ENCODE measurements around the gene PDE3A. TPM values are rescaled to one million over a fixed set of nuclear protein-coding genes. Genes with fewer than 3 reads are reported as not detected.

The PDE3A gene
- total RNA-seq, 4 donors from 2014 or later: 51.3 to 150 (median 114) TPM

DNA sequence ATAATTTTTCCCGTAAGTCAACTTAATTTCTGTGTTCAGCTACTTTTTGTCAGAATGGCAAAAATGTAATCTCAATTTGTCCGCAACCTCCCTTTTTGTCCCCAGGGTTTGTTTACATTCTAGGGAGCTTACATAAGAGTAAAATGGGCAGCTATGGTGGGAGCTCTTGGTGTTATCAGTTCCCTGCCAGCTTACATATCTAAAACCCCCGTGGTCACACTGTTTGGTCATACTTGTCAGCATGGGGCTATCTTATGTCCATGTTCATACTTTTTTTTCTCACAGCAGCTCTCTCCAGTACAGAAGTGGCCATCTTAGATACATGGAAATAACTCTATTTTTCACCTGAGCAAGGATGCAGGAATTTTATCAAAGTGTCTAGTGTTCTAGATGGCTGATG is 343.5 kb downstream of the PDE3A start:
- in situ Hi-C loops (cut with MboI; ENCODE audit: low pct_ligation_motif_present in 1 of 4, low pct_unique_long_range_greater_than_20kb in 1 of 4, low sequenced_read_pairs in 3 of 4): no loop called here
- WGBS, 2 donors (ENCODE audit: low coverage in 1 of 2): 67 to 83% methylated on average over 3 of the region's 3 CpGs

DNA sequence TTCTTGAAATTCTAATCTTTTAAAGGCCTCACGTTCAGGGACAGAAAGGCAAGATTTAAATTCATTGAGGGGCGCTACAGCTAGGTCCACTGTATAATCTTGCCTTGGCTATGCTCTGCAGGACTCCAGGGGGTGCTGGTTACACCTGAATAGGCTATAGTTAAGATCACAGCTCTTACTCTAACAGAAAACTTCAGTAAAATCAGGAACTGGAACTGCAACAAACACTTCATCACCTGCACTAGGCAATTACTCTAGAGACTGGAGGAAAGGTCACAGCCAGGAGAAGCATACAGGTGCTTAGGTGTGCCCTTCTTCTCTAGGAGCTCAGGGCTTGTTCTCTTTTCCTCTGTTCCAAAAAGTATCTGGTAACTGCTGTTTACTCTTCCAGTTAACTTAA is 347.7 kb downstream of the PDE3A start:
- Histone ChIP-seq H3K27ac (peak overlapping the region; percentile 25 to 58 (median 40)), H3K36me3 (no peaks in the 10 kb centered on the region), H3K27me3 (no peaks in the 10 kb centered on the region), H3K4me3 (no peak overlapping the region), H3K9me3 (no peaks in the 10 kb centered on the region), H3K4me1 (peaks cover 0 to 18% (median 4%) of the 10 kb centered on the region in 4 donors)
- TF ChIP-seq POLR2A (IDR thresholded peaks at IDR 0.05): no peak
- TF ChIP-seq POLR2AphosphoS5 (IDR thresholded peaks at IDR 0.05): no peak
- TF ChIP-seq, protein P1, sequence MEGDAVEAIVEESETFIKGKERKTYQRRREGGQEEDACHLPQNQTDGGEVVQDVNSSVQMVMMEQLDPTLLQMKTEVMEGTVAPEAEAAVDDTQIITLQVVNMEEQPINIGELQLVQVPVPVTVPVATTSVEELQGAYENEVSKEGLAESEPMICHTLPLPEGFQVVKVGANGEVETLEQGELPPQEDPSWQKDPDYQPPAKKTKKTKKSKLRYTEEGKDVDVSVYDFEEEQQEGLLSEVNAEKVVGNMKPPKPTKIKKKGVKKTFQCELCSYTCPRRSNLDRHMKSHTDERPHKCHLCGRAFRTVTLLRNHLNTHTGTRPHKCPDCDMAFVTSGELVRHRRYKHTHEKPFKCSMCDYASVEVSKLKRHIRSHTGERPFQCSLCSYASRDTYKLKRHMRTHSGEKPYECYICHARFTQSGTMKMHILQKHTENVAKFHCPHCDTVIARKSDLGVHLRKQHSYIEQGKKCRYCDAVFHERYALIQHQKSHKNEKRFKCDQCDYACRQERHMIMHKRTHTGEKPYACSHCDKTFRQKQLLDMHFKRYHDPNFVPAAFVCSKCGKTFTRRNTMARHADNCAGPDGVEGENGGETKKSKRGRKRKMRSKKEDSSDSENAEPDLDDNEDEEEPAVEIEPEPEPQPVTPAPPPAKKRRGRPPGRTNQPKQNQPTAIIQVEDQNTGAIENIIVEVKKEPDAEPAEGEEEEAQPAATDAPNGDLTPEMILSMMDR (IDR thresholded peaks at IDR 0.05): peak in 4 of 5 experiments; percentile 26 to 59 (median 26)
- TF ChIP-seq EP300 (IDR thresholded peaks at IDR 0.05; ENCODE audit: low read depth): no peak
- in situ Hi-C loops (cut with MboI; ENCODE audit: low pct_ligation_motif_present in 1 of 4, low pct_unique_long_range_greater_than_20kb in 1 of 4, low sequenced_read_pairs in 3 of 4): no loop called here
- intact Hi-C loops (cut with DNase I; ENCODE audit: low total_unique reads): no loop called here
- peak; percentile 28 for DNase-seq
- WGBS, 2 donors (ENCODE audit: low coverage in 1 of 2): 52% methylated on average over 2 of the region's 2 CpGs; no CpG with 5 or more reads in 1 of the 2 donors

More for the DNA sequence above, 343.5 kb downstream of the PDE3A start:
- Histone ChIP-seq H3K4me3 (no peak overlapping the region), H3K9me3 (no peaks in the 10 kb centered on the region), H3K4me1 (peaks cover 0 to 12% (median 4%) of the 10 kb centered on the region in 4 donors), H3K27ac (no peak overlapping the region), H3K27me3 (no peaks in the 10 kb centered on the region), H3K36me3 (no peaks in the 10 kb centered on the region)
- no peak for DNase-seq
- intact Hi-C loops (cut with DNase I; ENCODE audit: low total_unique reads): no loop called here
- TF ChIP-seq POLR2A (IDR thresholded peaks at IDR 0.05): no peak
- TF ChIP-seq, protein P1 (IDR thresholded peaks at IDR 0.05): no peak
- TF ChIP-seq EP300 (IDR thresholded peaks at IDR 0.05; ENCODE audit: low read depth): no peak
- no peak for TF ChIP-seq POLR2AphosphoS5 (IDR thresholded peaks at IDR 0.05)

DNA sequence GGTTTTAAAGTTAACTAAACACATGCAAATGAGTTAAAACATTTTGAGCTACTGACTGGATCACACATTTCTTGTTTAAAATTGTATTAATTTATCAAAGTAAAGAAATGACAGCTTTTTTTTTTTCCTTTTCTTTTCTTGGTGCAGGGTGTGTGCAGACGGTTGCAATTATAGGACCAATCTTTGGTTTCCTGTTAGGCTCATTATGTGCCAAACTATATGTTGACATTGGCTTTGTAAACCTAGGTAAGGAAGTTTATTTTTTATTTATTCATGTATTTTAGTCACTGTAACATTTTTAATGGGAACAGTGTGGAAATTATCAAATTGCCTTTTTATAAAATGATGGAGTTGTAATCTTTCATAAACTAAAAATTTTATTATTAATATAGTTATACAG is 348.6 kb downstream of the PDE3A start:
- Histone ChIP-seq H3K27me3 (no peaks in the 10 kb centered on the region), H3K27ac (peak overlapping the region in 2 of 4 donors; percentile 55 to 58), H3K36me3 (no peaks in the 10 kb centered on the region), H3K9me3 (no peaks in the 10 kb centered on the region), H3K4me1 (peaks cover 0 to 22% (median 4%) of the 10 kb centered on the region in 4 donors), H3K4me3 (no peak overlapping the region)
- DNase-seq: no peak
- TF ChIP-seq POLR2A (IDR thresholded peaks at IDR 0.05): no peak
- in situ Hi-C loops (cut with MboI; ENCODE audit: low pct_ligation_motif_present in 1 of 4, low pct_unique_long_range_greater_than_20kb in 1 of 4, low sequenced_read_pairs in 3 of 4) (no loop called here), intact Hi-C loops (cut with DNase I; ENCODE audit: low total_unique reads) (no loop called here)
- WGBS, 2 donors (ENCODE audit: low coverage in 1 of 2): 50 to 67% methylated on average over 1 of the region's 1 CpG

DNA sequence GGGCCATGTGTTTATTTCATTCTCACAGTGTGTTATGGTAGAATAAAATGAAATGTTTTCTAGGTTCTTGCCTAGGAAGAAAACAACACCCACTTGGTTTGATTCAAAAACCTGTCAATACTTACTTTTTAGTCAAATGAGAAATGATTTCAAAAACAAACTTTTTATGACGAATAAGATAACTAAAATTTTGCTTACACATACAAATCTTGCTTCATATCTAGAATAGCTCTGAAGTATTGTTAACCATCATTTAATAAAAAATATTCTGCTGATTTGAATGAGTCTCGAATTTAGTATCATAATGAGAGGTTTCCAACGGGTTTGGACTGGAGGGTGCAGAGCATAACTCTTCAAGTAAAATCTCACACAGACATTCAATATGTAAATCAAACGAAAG is 350.0 kb downstream of the PDE3A start:
- intact Hi-C loops (cut with DNase I; ENCODE audit: low total_unique reads) (no loop called here), in situ Hi-C loops (cut with MboI; ENCODE audit: low pct_ligation_motif_present in 1 of 4, low pct_unique_long_range_greater_than_20kb in 1 of 4, low sequenced_read_pairs in 3 of 4) (no loop called here)
- H3K36me3 ChIP-seq: no peaks in the 10 kb centered on the region
- no peak overlapping the region for H3K27ac ChIP-seq
- WGBS, 2 donors (ENCODE audit: low coverage in 1 of 2): 78 to 87% methylated on average over 4 of the region's 4 CpGs
- TF ChIP-seq POLR2A (IDR thresholded peaks at IDR 0.05) (no peak), EP300 (IDR thresholded peaks at IDR 0.05; ENCODE audit: low read depth) (no peak), POLR2AphosphoS5 (IDR thresholded peaks at IDR 0.05) (no peak)
- TF ChIP-seq, protein P1 (IDR thresholded peaks at IDR 0.05): no peak
- H3K9me3 ChIP-seq: no peaks in the 10 kb centered on the region
- DNase-seq: no peak
- peaks cover 0 to 22% (median 4%) of the 10 kb centered on the region in 4 donors for H3K4me1 ChIP-seq
- no peaks in the 10 kb centered on the region for H3K27me3 ChIP-seq
- H3K4me3 ChIP-seq: no peak overlapping the region

DNA sequence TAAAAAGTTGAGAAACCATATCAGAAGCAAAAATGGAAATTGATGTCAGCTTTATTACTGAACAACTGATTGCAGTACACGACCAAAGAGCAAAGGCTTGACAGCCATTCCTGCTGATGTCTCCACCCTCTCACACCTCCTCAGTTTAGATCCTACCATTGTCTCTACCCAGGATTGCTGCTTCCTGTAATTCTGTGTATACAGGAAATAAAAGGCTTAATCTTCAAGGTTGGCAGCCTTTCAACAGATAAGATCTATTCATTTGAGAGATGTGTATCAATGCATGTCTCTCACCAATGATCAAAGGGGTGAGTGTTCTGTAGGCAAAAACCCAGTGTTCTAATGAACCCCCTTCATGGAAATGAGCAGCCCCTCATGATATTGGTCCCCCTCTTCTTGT is 353.8 kb downstream of the PDE3A start:
- Histone ChIP-seq H3K9me3 (no peaks in the 10 kb centered on the region), H3K4me1 (peaks cover 0 to 7% (median 0%) of the 10 kb centered on the region in 4 donors), H3K4me3 (no peak overlapping the region), H3K36me3 (no peaks in the 10 kb centered on the region), H3K27ac (no peak overlapping the region), H3K27me3 (no peaks in the 10 kb centered on the region)
- peak; percentile 12 for DNase-seq
- WGBS, 2 donors (ENCODE audit: low coverage in 1 of 2): 35 to 50% methylated on average over 1 of the region's 1 CpG
- in situ Hi-C loops (cut with MboI; ENCODE audit: low pct_ligation_motif_present in 1 of 4, low pct_unique_long_range_greater_than_20kb in 1 of 4, low sequenced_read_pairs in 3 of 4): no loop called here
- TF ChIP-seq POLR2AphosphoS5 (IDR thresholded peaks at IDR 0.05): no peak
- TF ChIP-seq EP300 (IDR thresholded peaks at IDR 0.05; ENCODE audit: low read depth): no peak
- TF ChIP-seq POLR2A (IDR thresholded peaks at IDR 0.05): no peak
- TF ChIP-seq, protein P1 (IDR thresholded peaks at IDR 0.05): no peak
- intact Hi-C loops (cut with DNase I; ENCODE audit: low total_unique reads): no loop called here

Data from transverse colon (tissue), 4 donors.